DND-41 (cell line): ENCODE measurements around the gene DGKG.

ENCODE experiments used
- EZH2 ChIP-seq: IDR thresholded peaks from 3 replicates; pipeline ENCODE4 v1.6.1; 2012; ENCODE audit warnings: borderline replicate concordance, low read depth, mild to moderate bottlenecking, moderate library complexity, low read length, inconsistent platforms; ENCODE audit not compliant: severe bottlenecking
- TF ChIP-seq, protein P1 (sequence below): IDR thresholded peaks from 2 replicates; pipeline ENCODE4 v1.5.1; 2012; ENCODE audit warnings: borderline replicate concordance, low read length, moderate library complexity, mild to moderate bottlenecking; ENCODE audit not compliant: poor library complexity, severe bottlenecking; ENCODE audit errors: extremely low read depth

DNA sequence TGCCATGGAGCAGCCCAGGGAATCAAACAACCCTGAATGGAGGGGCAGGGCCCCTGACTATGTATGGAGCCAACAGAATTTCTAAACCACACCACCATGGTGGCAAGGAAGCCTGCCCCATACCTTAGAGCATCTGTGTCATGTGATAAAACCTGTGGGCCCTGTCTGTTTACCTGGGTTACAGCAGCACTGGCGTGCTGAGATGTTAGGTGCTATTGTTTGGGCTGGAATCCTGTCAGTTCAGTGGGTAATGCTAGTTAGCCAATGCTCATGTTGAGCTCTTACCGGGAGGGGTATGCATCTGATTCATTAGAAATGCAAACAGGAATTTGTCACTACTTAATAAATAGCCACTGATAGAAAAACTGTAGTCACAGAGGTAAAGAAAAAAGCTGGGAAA, 189.7 kb downstream of the DGKG start:
- TF ChIP-seq, protein P1, sequence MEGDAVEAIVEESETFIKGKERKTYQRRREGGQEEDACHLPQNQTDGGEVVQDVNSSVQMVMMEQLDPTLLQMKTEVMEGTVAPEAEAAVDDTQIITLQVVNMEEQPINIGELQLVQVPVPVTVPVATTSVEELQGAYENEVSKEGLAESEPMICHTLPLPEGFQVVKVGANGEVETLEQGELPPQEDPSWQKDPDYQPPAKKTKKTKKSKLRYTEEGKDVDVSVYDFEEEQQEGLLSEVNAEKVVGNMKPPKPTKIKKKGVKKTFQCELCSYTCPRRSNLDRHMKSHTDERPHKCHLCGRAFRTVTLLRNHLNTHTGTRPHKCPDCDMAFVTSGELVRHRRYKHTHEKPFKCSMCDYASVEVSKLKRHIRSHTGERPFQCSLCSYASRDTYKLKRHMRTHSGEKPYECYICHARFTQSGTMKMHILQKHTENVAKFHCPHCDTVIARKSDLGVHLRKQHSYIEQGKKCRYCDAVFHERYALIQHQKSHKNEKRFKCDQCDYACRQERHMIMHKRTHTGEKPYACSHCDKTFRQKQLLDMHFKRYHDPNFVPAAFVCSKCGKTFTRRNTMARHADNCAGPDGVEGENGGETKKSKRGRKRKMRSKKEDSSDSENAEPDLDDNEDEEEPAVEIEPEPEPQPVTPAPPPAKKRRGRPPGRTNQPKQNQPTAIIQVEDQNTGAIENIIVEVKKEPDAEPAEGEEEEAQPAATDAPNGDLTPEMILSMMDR: no peak
- no peak for TF ChIP-seq EZH2
